Mesenteric fat pad (tissue), 1 donor: ENCODE results near the gene PRM3. TPM values are rescaled to one million over a fixed set of nuclear protein-coding genes. Genes with fewer than 3 reads are reported as not detected.

Experiments
- DNase-seq: peaks from one replicate; pipeline ENCODE4 v3.0.0-alpha.2; 2020; ENCODE audit warnings: low spot score
- long read RNA-seq: library from polyadenylated mRNA; unstranded; transcript quantifications from one replicate; pipeline ENCODE4 v2.0.0, GENCODE V29; 2020
- total RNA-seq: library from RNA; stranded (reverse); fragmentation: NEBNext Ultra II Directional; extraction: Animal tissue kit (Norgen Biotek cat#: 25700); gene quantifications from one replicate; pipeline ENCODE4 v1.2.1, GENCODE V29; 2021
- donor health status: DM: yes; HTN: yes; CAD: no.

Gene PRM3
- total RNA-seq = not detected
- long read RNA-seq = 0 reads

DNA sequence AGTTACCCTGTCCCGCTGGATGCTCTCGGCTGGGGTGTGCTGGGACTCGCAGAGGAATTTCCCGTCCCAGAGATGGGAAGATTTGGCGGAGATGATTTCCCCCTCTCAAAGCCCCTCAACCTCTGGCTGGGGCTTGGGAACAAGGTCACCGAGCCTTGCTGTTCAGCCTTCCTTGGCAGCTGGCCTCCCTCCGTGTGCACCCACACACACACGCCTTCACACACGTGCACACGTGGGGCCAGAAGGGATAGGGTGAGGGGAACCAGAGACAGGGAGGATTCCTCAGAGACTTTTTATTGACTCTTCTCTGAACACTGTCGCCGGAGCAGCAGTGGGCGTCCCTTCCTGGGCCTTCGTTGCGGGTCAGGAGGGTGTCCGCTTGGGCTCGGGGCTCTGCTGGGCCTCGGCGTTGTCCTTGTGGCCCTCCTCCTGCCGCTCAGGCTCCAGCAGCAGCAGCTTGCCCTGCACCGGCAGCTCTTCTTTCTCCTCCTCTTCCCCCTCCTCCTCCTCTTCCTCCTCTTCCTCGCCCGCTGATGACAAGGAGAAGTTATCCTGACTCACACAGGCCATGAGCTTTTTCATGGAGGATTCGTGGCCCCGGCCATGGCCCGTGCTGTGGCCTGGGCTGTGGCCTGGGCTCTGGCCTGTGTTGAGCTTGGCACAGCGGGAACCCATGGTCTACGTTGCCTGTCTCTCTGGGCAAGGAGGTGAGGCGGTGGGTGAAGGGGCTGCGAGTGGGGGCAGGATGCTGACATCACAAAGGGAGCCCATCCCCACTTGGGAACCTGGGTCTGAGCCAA lies at the start of gene PRM3:
TSS of gene PRM3 (minus strand) at position 709 of the 800 bp plus-strand sequence. CDS start at position 675, 34 bp downstream.
- DNase-seq = no peak

DNA sequence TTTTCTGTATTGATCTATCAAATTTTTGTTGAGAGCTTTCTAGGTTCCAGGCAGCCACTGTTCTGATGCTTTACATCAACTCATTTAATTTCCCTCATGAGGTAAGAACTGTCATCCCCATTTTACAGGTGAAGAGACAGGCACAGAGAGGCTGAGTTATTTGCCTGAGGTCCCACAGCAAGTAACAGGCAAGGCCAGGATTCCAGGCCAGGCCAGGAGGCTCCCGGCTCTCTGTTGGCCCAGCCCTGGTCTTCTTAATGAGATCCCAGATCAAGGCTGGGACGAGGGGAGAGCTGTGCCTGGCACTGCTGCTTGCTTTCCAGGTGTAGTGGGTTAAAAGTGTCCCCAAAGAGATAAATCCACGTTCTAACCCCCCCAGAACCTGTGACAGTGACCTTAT lies 49.4 kb upstream of the PRM3 start:
- no peak for DNase-seq

DNA sequence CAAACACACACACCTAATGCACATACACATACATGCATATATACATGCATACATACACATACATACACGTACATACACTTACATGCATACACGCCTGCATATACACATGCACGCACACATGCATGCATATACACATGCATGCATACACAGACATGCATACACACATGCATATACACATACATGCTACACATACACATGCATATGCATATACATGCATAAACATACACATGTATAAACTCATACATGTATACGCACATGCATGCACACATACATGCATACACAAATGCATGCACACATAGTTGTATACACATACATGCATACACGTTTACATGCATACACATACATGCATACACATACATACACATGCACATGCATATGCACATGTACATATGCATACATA lies 48.2 kb upstream of the PRM3 start:
- DNase-seq = no peak

DNA sequence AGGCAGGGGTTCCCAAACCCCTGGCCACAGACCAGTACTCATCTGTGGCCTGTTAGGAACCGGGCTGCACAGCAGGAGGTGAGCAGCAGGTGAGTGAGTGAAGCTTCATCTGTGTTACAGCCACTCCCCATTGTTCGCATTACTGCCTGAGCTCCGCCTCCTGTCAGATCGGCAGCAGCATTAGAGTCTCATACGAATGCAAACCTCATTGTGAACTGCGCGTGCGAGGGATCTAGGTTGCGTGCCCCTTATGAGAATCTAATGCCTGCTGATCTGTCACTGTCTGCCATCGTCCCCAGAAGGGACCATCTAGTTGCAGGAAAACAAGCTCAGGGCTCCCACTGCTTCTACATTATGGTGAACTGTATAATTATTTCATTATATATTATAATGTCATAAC lies 46.7 kb upstream of the PRM3 start:
- no peak for DNase-seq

GRCh38 chr16:11319529-11320146 lies 46.2 kb upstream of the PRM3 start:
- no peak for DNase-seq

- no peak for DNase-seq
Measured at GRCh38 chr16:11318817-11319216, 45.4 kb upstream of the PRM3 start.

DNA sequence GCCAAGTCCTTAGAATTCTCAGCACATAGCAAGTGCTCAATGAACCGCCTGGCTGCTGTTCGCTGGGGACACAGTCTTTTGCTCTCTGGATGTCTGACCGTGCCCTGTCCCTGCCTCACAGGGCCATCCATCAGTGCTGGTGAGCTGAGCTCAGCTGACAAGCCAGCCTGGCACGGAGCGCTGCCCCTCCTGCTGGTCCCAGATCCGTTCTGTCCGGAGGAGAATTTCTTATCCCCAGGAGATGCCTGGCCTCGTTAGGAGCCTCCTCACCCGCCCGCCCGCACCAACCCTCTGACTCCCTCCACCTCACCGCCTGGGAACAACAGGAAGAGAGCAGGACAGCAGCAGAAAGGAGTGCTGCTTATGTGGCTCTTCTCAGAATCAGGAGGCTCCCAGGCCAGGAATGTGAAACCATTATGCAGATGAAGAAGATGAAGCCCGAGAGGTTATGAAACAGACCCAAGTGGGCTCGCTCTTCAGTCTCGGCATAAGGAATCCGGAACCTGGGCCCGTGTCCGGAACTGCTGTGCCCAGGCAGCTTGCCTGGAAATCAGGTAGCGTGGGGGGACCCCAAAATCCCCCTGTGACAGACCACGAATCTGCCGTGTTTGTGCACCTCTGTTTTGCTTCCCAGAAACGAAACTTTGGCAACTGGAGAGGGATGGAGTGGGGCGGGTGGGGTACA lies 43.0 kb upstream of the PRM3 start:
- DNase-seq = no peak

GRCh38 chr16:11315510-11315909 lies 42.1 kb upstream of the PRM3 start:
- DNase-seq = no peak

DNA sequence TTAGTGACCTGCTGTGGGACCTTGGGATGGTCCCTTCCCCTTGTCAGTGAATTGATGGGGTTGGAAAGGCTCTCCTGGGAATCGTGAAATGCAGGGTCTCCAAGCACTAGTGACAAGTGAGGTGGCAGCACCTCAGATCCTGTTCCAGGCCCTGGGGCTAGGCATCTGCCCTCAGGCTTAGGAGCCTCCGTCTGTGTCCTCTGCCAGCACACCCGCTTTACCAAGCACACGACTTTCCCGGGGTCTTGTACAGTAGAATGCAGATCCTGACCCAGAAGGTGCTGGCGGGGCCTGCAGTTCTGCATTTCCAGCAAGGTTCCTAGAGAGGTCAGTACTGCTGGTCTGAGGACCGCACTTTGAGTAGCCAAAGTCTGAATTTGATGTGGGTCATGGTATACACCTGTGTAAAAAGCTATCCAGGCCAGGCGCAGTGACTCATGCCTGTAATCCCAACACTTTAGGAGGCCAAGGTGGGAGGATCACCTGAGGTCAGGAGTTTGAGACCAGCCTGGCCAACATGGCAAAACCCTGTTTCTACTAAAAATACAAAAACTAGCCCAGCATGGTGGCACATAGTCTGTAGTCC lies 41.0 kb upstream of the PRM3 start:
- no peak for DNase-seq

DNA sequence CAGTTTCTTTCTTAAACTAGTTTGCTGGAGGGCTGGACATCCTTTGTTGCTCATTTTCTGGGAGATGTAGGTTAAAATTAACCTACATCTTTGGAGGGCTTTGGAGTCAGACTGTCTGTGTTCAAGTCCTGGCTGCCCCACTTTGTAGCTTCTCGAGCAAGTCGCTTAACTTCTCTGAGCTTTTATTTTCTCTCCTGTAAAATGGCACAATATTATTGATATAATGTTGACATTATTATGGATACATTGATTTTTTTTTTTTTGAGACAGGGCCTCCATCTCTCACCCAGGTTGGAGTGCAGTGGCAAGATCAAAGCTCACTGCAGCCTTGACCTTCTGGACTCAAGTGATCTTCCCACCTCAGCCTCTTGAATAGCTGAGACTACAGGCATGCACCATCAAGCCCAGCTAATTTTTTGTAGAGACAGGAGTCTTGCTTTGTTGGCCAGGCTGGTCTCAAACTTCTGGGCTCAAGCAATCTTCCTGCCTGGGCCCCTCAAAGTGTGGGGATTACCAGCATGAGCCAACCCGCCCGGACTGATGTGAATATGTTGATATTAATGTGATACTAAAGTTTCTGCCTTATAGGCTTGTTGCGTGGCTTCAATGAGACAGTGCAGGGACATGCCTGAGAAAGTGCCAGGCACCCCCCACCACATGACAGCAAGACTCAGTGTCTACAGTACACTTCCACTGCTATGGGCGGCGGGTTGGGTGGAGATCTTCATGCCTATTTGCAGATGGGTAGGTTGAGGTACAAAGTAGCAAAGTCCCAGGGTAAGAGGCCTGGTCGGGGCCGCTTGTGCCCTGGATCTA lies 40.3 kb upstream of the PRM3 start:
- no peak for DNase-seq

GRCh38 chr16:11312718-11313492 lies 39.5 kb upstream of the PRM3 start:
- DNase-seq = no peak

- no peak for DNase-seq
Measured at GRCh38 chr16:11310997-11311561, 37.6 kb upstream of the PRM3 start.

- no peak for DNase-seq
Measured at GRCh38 chr16:11310634-11310977, 37.2 kb upstream of the PRM3 start.

DNA sequence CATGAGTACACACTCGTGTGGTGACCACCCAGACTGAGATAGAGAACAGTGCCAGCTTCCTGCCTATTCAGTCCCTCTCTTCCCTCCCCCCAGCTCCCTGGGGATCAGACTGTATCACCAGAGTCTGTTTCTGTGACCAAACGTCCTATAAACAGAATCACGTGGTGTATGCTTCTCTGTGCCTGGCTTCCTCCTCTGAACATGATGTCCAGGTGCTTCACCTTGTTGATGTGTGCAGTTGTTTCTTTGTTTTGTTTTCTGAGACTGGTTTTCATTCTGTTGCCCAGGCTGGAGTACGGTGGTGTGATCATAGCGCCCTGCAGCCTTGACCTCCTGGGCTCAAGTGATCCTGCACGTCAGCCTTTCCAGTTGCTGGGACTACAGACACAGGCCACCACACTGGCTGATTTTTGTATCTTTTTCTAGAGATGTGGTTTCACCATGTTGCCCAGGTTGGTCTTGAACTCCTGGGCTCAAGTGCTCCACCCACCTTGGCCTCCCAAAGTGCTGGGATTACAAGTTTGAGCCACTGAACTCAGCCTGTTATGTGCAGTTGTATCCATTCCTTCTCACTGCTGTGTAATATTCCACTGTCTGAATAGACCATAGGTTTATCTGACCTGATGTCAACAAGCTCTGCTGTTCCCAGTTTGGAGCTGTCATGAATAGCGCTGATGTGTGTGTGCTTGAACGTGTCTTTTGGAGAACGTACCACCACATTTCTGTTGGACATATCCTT lies 36.6 kb upstream of the PRM3 start:
- no peak for DNase-seq

DNA sequence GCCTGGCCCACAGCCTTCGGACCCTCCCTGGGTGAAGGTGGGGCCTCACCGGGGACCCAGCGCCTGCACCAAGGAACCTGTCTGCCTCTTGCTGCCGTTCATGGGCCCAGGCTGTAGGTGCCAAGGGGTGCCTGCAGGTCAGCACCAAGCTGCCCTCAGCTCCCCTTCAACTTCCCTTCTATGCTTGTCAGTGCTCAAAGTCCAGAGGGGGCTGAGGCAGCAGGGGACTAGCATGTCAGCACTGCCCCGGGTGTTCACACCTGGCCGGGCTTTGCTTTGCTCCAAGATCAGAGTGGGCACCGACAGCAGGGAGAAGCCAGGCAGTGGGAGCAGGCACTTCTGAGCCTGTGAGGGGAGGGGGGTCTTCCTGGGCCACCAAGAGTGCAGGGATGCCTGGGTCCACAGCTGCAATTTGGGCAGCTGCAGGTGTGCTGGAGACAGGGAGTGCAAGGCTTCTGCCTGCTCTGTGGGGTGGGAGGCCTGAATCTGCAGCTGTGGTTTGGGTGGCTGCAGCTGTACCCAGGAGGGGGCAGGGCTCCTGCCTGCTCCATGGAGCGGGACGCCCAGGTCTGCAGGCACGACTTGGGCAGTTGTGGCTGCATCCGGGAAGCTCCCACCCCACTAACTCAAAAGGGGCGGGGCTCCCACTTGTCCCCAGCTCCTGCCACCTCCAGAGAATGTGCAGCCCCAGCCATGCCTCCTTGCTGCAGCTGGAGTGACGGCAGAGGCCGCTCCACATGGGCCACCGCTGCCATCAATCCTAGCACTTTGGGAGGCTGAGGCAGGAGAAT lies 35.3 kb upstream of the PRM3 start:
- DNase-seq = no peak

DNA sequence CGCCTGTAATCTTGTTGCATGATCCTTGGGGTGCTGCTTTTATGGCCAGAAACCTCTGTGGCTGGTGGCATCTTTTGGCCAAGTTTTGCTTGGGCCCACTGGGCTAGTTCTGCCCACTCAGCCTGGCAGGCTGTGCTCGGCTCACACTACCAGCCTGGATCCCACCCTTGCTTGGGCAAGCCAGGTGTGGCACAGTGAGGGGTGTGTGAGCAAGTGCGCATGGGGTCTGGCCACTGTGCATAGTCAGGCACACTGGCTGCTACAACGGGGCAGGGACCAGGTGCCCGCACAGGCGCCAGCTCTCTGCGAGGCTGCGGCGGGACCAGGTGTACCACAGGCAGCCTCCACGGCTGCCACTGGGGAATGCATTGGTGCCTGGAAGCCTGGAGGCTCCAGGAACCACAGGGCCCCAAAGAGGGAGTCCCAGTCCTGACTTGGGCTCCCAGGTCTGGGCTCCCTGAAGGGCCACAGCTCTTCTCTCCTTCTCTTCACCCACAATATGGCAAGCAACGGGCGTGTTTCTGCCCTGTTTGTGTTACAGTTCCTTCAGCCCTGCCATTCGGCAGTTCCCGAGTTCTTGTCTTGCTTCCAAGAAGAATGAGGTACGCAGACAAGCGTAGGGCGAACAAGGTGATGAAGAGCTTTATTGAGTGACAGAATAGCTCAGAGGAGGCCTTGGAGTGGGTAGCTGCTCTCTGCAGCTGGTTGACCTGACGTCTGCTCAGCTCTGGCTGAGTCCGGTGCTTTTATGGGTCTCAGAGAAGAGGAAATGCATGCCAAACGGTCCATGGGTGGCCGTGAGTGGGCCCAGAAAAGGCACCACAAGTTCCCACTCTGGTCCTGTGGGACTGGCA lies 34.4 kb upstream of the PRM3 start:
- DNase-seq = no peak

DNA sequence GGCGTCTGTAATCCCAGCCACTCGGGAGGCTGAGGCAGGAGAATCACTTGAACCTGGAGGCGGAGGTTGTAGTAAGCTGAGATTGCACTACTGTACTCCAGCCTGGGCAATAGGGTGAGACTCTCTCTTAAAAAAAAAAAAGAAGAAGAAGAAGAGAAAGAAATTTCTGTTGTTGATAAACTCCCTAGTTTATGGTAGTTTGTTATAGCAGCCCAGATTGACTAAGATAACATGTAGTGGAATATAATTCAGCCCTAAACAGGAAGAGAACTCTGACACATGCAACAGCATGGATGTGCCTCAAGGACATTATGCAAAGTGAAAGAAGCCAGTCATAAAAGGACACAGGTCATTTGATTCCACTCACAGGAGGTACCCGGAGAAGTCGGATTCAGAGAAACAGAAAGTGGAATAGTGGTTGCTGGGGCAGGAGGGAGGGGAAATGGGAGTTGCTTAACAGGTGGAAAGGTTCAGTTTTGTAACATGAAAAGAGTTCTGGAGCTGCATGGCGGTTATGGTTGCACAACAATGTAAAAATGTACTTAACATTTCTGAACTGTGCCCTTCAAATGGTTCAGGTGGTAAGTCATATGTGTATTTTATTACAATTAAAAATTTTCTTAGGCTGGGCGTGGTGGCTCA lies 33.7 kb upstream of the PRM3 start:
- no peak for DNase-seq
